Naive thymus-derived CD4-positive, alpha-beta T cell (primary cell): ENCODE results near the gene PIP5K1B. TPM values are rescaled to one million over a fixed set of nuclear protein-coding genes. Genes with fewer than 3 reads are reported as not detected.

ENCODE experiments used
- ATAC-seq: fragments of 150-1000 bp; cut with Tn5 transposase; 2 replicates; pipeline ENCODE4 v1.10.0; 2021; ENCODE audit warnings: mild to moderate bottlenecking, moderate library complexity
- CTCF ChIA-PET: fragments of 350-600 bp; sonication (Branson Sonifier 250); formaldehyde crosslinking; loops from one replicate; lab custom pipeline; 2021; ENCODE audit warnings: antibody characterized with exemption; lab: Charles Lee
- POLR2A ChIA-PET: fragments of 350-600 bp; sonication (Branson Sonifier 250); formaldehyde crosslinking; loops from one replicate; lab custom pipeline; 2021; ENCODE audit warnings: antibody characterized with exemption, inconsistent platforms; lab: Charles Lee
- DNase-seq, 9 donors: peaks; one replicate each; pipeline versions ENCODE4 v3.0.0 to v3.0.0-alpha.2; 2020 to 2022; ENCODE audit warnings: mixed read lengths in 1 of 9
- H3K27ac ChIP-seq: one replicate; pipeline ENCODE4 v1.7.0; 2013; ENCODE audit warnings: mild to moderate bottlenecking, low read depth, low read length, moderate library complexity
- H3K27me3 ChIP-seq, 2 donors: one replicate each; pipeline ENCODE4 v1.7.0; 2013; ENCODE audit warnings: low read length in 2 of 2, mild to moderate bottlenecking in 2 of 2, moderate library complexity in 2 of 2; ENCODE audit not compliant: control insufficient read depth in 2 of 2, insufficient read depth in 2 of 2
- H3K36me3 ChIP-seq, 3 experiments: 1 replicate in 2 of 3; 2 replicates in 1 of 3; pipeline ENCODE4 v1.7.0; 2013; ENCODE audit warnings: low read length in 3 of 3, mild to moderate bottlenecking in 3 of 3, moderate library complexity in 1 of 3; ENCODE audit not compliant: insufficient read depth in 3 of 3, control insufficient read depth in 2 of 3
- H3K4me1 ChIP-seq, 2 donors: one replicate each; pipeline ENCODE4 v1.7.0; 2013; ENCODE audit warnings: low read length in 2 of 2, mild to moderate bottlenecking in 2 of 2, moderate library complexity in 1 of 2; ENCODE audit not compliant: control insufficient read depth in 2 of 2, insufficient read depth in 2 of 2
- H3K4me3 ChIP-seq: 2 replicates; pipeline ENCODE4 v1.7.0; 2013; ENCODE audit warnings: mild to moderate bottlenecking, low read length
- H3K9me3 ChIP-seq, 3 experiments: 1 replicate in 2 of 3; 2 replicates in 1 of 3; pipeline ENCODE4 v1.7.0; 2013; ENCODE audit warnings: low read length in 3 of 3; ENCODE audit not compliant: control insufficient read depth in 2 of 3
- H3K27ac Mint-ChIP-seq, 9 donors: one replicate each; pipeline ENCODE4 v1.8.0; 2020 to 2022; ENCODE audit warnings: mixed read lengths in 9 of 9, mild to moderate bottlenecking in 8 of 9, moderate library complexity in 5 of 9, inconsistent platforms in 2 of 9
- H3K27me3 Mint-ChIP-seq, 5 donors: one replicate each; pipeline ENCODE4 v1.8.0; 2021 to 2022; ENCODE audit warnings: mixed read lengths in 5 of 5, mild to moderate bottlenecking in 1 of 5
- H3K36me3 Mint-ChIP-seq, 5 donors: one replicate each; pipeline ENCODE4 v1.8.0; 2020 to 2022; ENCODE audit warnings: mixed read lengths in 5 of 5, mild to moderate bottlenecking in 3 of 5, inconsistent platforms in 1 of 5
- H3K4me1 Mint-ChIP-seq, 7 donors: one replicate each; pipeline ENCODE4 v1.8.0; 2020 to 2022; ENCODE audit warnings: mixed read lengths in 7 of 7, mild to moderate bottlenecking in 3 of 7, inconsistent platforms in 1 of 7
- H3K4me3 Mint-ChIP-seq, 10 donors: one replicate each; pipeline ENCODE4 v1.8.0; 2020 to 2022; ENCODE audit warnings: mild to moderate bottlenecking in 10 of 10, mixed read lengths in 10 of 10, moderate library complexity in 6 of 10, inconsistent platforms in 2 of 10
- H3K9me3 Mint-ChIP-seq, 11 donors: one replicate each; pipeline ENCODE4 v1.8.0; 2020 to 2022; ENCODE audit warnings: mixed read lengths in 11 of 11, mild to moderate bottlenecking in 4 of 11, inconsistent platforms in 1 of 11, moderate library complexity in 1 of 11
- intact Hi-C, 2 donors: fragments of 100-400 bp; cut with micrococcal nuclease; formaldehyde crosslinking; loops; one replicate each; pipeline ENCODE4 v1.15.1; 2023
- polyA plus RNA-seq, 2 donors: library from polyadenylated mRNA; unstranded; fragments of 300-500 nt; fragmentation: Illumina TruSeq; gene quantifications; one replicate each; pipeline ENCODE4 v1.2.3, GENCODE V29; 2021
- total RNA-seq, 6 experiments: library from RNA in 5 of 6; stranded (reverse) in 5 of 6; gene quantifications; 1 replicate in 5 of 6; 2 replicates in 1 of 6; pipeline ENCODE4 v1.2.3 and lab custom pipeline; 2021 to 2026

PIP5K1B gene
- total and polyA plus RNA-seq, 7 experiments from 2014 or later: 0.08 to 4.2 (median 0.54) TPM

DNA sequence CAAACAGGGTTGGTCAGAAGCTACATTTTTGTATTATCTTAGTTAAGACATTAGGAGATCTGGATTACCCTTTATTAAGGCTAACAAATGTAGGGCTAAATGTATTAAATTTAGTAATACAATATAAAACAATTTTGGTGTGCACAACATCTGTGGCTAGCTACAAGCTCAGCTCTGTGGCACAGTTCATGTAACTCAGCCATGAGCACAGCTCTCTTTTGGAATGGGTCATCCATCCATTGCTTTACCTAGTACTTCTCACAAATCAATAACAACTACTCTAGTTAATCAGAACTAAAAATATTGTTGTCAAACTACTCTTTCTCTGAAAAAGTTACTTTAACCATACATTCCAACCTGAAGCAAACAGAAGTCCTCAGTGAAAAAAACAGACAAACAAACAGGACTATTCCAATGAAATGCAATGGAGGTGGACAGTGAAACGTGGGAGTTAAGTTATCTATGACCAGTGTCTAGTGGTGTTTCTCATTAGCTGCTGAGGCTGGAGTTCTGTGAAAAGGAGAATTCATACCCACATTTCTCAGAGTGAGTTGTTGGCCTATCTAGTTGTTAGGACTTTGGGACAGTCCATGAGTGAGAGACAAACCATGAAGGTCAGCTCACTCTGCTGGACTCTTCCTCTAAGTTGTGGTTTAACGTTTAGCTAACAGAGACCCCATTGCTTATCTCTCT is 55.1 kb downstream of the PIP5K1B start:
- peaks cover 0 to 20% (median 13%) of the 10 kb centered on the region in 11 donors for H3K9me3 Mint-ChIP-seq
- no peak overlapping the region for H3K4me3 Mint-ChIP-seq
- no peaks in the 10 kb centered on the region for H3K4me1 ChIP-seq
- no peaks in the 10 kb centered on the region for H3K27me3 ChIP-seq
- DNase-seq (no peak), ATAC-seq (no peak)
- H3K27me3 Mint-ChIP-seq: peaks cover 7 to 25% (median 15%) of the 10 kb centered on the region in 5 donors
- no peak overlapping the region for H3K27ac ChIP-seq
- no peak overlapping the region for H3K27ac Mint-ChIP-seq
- intact Hi-C loops: loop anchor here in 1 of 2 donors (10.0 kb wide), 1 partner anchor 45 kb away; no protein-coding TSS in a partner anchor
- POLR2A ChIA-PET: no interaction called here
- no peak overlapping the region for H3K4me3 ChIP-seq
- H3K9me3 ChIP-seq: peaks cover 0 to 10% (median 0%) of the 10 kb centered on the region in 3 experiments
- no peaks in the 10 kb centered on the region for H3K36me3 ChIP-seq
- peaks cover 0 to 15% (median 8%) of the 10 kb centered on the region in 5 donors for H3K36me3 Mint-ChIP-seq
- no peaks in the 10 kb centered on the region for H3K4me1 Mint-ChIP-seq
- CTCF ChIA-PET: no interaction called here

DNA sequence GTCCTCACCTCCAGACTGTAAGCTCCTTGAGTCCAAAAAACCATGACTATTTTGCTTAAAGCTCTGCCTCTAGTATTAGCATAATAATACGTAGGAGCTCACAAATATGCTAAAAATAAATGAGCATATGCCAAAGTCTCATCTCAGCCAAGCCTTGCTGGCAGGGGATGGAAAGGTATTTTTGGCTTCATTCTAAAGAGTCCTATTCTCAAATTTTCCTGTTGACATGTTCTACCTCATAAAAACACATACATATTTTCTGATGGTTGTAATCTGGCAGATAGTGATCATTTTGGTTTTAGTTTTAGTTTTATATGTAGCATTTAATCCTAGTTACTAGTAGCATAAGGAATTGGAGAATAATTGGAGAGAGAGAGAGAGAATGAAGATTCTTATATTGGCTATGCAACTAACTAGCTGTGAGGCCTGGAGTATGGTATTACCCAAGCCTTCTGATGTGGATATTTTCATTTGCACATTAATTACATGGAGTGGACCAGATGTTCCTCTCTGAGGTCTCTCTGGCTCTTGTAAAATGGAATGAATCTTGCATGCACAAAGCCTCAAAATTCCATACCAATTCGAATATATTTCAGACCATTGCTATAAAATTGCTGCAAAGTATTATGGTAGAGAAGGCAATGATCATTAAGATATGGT is 55.8 kb downstream of the PIP5K1B start:
- ATAC-seq (no peak), DNase-seq (no peak)
- Mint-ChIP-seq H3K4me3 (no peak overlapping the region), H3K27ac (no peak overlapping the region), H3K9me3 (peaks cover 0 to 20% (median 13%) of the 10 kb centered on the region in 11 donors), H3K36me3 (peaks cover 0 to 15% (median 8%) of the 10 kb centered on the region in 5 donors), H3K27me3 (peaks cover 7 to 27% (median 14%) of the 10 kb centered on the region in 5 donors), H3K4me1 (no peaks in the 10 kb centered on the region)
- Histone ChIP-seq H3K9me3 (peaks cover 0 to 10% (median 0%) of the 10 kb centered on the region in 3 experiments), H3K27ac (no peak overlapping the region), H3K4me3 (no peak overlapping the region), H3K27me3 (no peaks in the 10 kb centered on the region), H3K36me3 (no peaks in the 10 kb centered on the region), H3K4me1 (no peaks in the 10 kb centered on the region)
- POLR2A ChIA-PET: no interaction called here
- CTCF ChIA-PET: no interaction called here
- intact Hi-C loops: no loop called here

DNA sequence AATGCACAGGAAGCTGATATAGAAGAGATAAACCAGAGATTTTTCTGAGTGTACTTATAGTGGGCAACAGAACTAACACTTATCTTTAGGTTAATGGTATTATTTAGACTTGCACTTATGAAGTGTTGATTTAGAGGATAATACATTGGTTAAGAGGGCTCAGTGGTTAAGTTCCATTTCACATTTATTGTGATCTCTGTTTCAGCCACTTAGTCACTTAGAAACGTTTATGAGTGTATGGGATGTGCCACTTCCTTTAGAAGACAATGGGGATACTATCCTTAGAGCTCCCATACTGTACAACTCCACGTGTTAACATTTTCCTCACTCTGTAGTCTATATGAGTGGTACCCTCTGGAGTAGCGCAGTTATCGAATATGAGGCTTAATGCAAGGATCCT is 57.5 kb downstream of the PIP5K1B start:
- H3K36me3 Mint-ChIP-seq: peaks cover 0 to 15% (median 8%) of the 10 kb centered on the region in 5 donors
- no peaks in the 10 kb centered on the region for H3K27me3 ChIP-seq
- H3K36me3 ChIP-seq: no peaks in the 10 kb centered on the region
- H3K9me3 ChIP-seq: peaks cover 0 to 10% (median 0%) of the 10 kb centered on the region in 3 experiments
- ChIA-PET POLR2A (no interaction called here), CTCF (no interaction called here)
- no peak overlapping the region for H3K4me3 Mint-ChIP-seq
- H3K27ac Mint-ChIP-seq: no peak overlapping the region
- ATAC-seq (no peak), DNase-seq (no peak)
- no peak overlapping the region for H3K4me3 ChIP-seq
- H3K9me3 Mint-ChIP-seq: peaks cover 0 to 19% (median 13%) of the 10 kb centered on the region in 11 donors
- no peaks in the 10 kb centered on the region for H3K4me1 Mint-ChIP-seq
- peaks cover 7 to 24% (median 11%) of the 10 kb centered on the region in 5 donors for H3K27me3 Mint-ChIP-seq
- intact Hi-C loops: no loop called here
- H3K27ac ChIP-seq: no peak overlapping the region
- no peaks in the 10 kb centered on the region for H3K4me1 ChIP-seq

DNA sequence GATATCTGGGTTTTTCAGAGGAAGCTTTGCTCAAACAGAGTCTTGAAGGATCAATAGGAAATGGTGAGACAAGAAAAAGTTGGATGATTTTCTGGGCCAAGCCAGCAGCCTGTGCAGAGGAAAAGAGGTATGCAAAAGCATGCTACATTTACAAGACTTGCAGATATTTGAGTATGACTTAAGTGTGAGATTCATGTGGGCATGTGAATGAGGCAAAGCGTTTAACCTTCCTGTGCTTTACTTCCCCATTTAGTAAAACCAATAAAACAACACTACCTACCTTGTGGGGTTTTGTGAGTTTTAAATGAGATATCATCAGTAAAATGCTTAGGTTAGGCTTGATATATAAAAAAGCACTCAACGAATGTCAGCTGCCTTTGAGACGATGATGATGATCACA is 58.1 kb downstream of the PIP5K1B start:
- Mint-ChIP-seq H3K36me3 (peaks cover 0 to 13% (median 8%) of the 10 kb centered on the region in 5 donors), H3K4me3 (no peak overlapping the region), H3K27me3 (peaks cover 4 to 25% (median 7%) of the 10 kb centered on the region in 5 donors), H3K27ac (no peak overlapping the region), H3K9me3 (peaks cover 0 to 14% (median 11%) of the 10 kb centered on the region in 11 donors), H3K4me1 (no peaks in the 10 kb centered on the region)
- POLR2A ChIA-PET: no interaction called here
- ATAC-seq (no peak), DNase-seq (no peak)
- Histone ChIP-seq H3K27me3 (no peaks in the 10 kb centered on the region), H3K27ac (no peak overlapping the region), H3K36me3 (no peaks in the 10 kb centered on the region), H3K9me3 (peaks cover 0 to 8% (median 0%) of the 10 kb centered on the region in 3 experiments), H3K4me3 (no peak overlapping the region), H3K4me1 (no peaks in the 10 kb centered on the region)
- CTCF ChIA-PET: no interaction called here
- intact Hi-C loops: no loop called here

DNA sequence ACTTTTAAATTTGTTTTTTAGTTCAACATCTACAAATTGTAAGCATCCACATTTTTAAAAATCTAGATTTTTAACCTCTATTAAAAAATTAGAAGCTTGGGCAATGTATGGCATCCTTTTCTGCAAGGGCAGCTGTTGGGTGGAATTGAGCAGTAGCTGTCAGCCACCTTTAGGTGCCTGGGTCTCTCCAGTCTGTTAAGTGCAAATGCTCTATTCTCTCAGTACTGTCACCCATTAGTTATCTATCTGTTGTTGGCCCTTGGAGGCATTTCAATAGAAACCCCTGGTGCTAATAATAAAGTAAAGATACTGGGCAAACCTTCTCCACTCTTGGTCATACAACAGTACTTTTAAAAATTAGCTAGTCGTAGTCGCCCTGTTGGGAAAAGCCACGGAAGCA is 63.6 kb downstream of the PIP5K1B start:
- ATAC-seq: no peak
- Mint-ChIP-seq H3K27me3 (peaks cover 0 to 9% (median 6%) of the 10 kb centered on the region in 5 donors), H3K4me1 (peaks cover 0 to 2% (median 0%) of the 10 kb centered on the region in 7 donors), H3K4me3 (no peak overlapping the region), H3K9me3 (no peaks in the 10 kb centered on the region), H3K36me3 (no peaks in the 10 kb centered on the region), H3K27ac (no peak overlapping the region)
- no peaks in the 10 kb centered on the region for H3K27me3 ChIP-seq
- H3K9me3 ChIP-seq: no peaks in the 10 kb centered on the region
- POLR2A ChIA-PET: no interaction called here
- no peak overlapping the region for H3K4me3 ChIP-seq
- no peak for DNase-seq
- intact Hi-C loops: no loop called here
- H3K4me1 ChIP-seq: no peaks in the 10 kb centered on the region
- CTCF ChIA-PET: interaction anchor here (1.3 kb wide), 1 partner anchor 11 kb away, joined by 3 read pairs; a partner anchor contains a TSS
- no peak overlapping the region for H3K27ac ChIP-seq
- no peaks in the 10 kb centered on the region for H3K36me3 ChIP-seq

DNA sequence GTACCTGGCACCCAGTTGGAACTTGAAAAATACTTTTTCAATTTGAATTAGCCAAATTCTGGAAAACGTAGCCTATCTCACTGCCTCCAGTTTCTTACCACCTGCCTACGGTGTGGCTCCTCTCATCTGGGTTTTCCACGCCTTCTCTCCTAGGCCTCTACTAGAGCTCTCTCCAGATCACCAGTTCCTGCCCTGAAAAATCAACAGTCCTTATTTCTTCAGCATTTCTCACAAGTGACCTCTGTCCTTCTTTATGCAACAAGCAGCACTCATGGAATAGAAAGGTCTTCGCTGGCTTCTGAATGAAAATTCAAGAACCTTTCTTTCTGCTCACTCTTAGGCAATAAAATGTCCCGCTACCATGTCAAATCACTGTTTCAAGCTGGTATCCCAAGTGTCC is 64.8 kb downstream of the PIP5K1B start:
- Histone ChIP-seq H3K36me3 (no peaks in the 10 kb centered on the region), H3K27ac (no peak overlapping the region), H3K4me3 (no peak overlapping the region), H3K4me1 (no peaks in the 10 kb centered on the region), H3K9me3 (no peaks in the 10 kb centered on the region), H3K27me3 (no peaks in the 10 kb centered on the region)
- H3K4me3 Mint-ChIP-seq: no peak overlapping the region
- ATAC-seq (no peak), DNase-seq (no peak)
- H3K9me3 Mint-ChIP-seq: no peaks in the 10 kb centered on the region
- H3K36me3 Mint-ChIP-seq: no peaks in the 10 kb centered on the region
- peaks cover 0 to 2% (median 0%) of the 10 kb centered on the region in 7 donors for H3K4me1 Mint-ChIP-seq
- CTCF ChIA-PET: interaction anchor here (0.9 kb wide), 1 partner anchor 10 kb away, joined by 3 read pairs; a partner anchor contains a TSS
- intact Hi-C loops: loop anchor here in 1 of 2 donors (10.0 kb wide), 1 partner anchor 405 kb away; the partner anchor contains the start of gene TJP2
- peaks cover 0 to 9% (median 6%) of the 10 kb centered on the region in 5 donors for H3K27me3 Mint-ChIP-seq
- POLR2A ChIA-PET: no interaction called here
- H3K27ac Mint-ChIP-seq: no peak overlapping the region
